C4-2B (cell line): ENCODE data around the gene CYB5R2.

ENCODE experiments used
- ZFX ChIP-seq: fragments of 450-650 bp; IDR thresholded peaks from 2 replicates; pipeline ENCODE4 v1.6.1; 2017
- TF ChIP-seq, protein P1 (sequence below): fragments of 450-650 bp; conservative IDR thresholded peaks from 2 replicates; pipeline ENCODE4 v1.5.1; 2017; ENCODE audit warnings: mild to moderate bottlenecking

DNA sequence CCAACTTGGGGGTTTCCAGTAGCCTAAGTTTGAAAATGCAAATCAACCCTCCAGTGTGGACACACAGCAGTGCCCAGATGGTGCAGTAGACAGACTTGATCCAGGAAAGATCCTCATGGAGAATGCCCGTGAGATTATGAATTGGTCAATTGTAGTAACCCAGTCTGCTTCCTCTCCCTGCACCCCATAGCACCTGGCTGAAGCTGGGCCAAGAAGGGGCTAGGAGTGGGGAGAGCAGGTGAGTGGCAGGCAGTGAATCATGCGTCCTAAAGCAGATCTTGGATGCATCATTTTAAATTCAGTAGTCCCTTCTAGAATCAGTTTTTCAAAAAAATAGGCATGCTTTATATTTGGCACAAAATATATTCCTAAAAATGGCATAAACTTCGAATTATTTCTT lies 52.2 kb downstream of the CYB5R2 start:
- TF ChIP-seq, protein P1, sequence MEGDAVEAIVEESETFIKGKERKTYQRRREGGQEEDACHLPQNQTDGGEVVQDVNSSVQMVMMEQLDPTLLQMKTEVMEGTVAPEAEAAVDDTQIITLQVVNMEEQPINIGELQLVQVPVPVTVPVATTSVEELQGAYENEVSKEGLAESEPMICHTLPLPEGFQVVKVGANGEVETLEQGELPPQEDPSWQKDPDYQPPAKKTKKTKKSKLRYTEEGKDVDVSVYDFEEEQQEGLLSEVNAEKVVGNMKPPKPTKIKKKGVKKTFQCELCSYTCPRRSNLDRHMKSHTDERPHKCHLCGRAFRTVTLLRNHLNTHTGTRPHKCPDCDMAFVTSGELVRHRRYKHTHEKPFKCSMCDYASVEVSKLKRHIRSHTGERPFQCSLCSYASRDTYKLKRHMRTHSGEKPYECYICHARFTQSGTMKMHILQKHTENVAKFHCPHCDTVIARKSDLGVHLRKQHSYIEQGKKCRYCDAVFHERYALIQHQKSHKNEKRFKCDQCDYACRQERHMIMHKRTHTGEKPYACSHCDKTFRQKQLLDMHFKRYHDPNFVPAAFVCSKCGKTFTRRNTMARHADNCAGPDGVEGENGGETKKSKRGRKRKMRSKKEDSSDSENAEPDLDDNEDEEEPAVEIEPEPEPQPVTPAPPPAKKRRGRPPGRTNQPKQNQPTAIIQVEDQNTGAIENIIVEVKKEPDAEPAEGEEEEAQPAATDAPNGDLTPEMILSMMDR, result no peak
- TF ChIP-seq ZFX, result no peak
